ENCODE data around the gene TMEM271.

Gene TMEM271

GRCh38 chr4:576245-576821, at the start of gene TMEM271:
Gene TMEM271, minus strand, starts transcription at chr4:576295. Its CDS starts 233 bp downstream, at chr4:576062.
- no peak for DNase-seq

- no peak for DNase-seq
Observed at GRCh38 chr4:625631-626161, 49.6 kb upstream of the TMEM271 start.

- DNase-seq: no peak
Observed at GRCh38 chr4:624705-625590, 48.9 kb upstream of the TMEM271 start, which contains the start of gene PDE6B. Gene PDE6B, plus strand, starts transcription at chr4:625573. Its CDS starts 54 bp downstream, at chr4:625627.

GRCh38 chr4:623914-624566, 47.9 kb upstream of the TMEM271 start:
- DNase-seq: peak; percentile 13

- no peak for DNase-seq
Observed at GRCh38 chr4:622996-623913, 47.2 kb upstream of the TMEM271 start.

- no peak for DNase-seq
Observed at GRCh38 chr4:622071-622995, 46.2 kb upstream of the TMEM271 start.

- DNase-seq: no peak
Observed at GRCh38 chr4:621296-622070, 45.4 kb upstream of the TMEM271 start.

GRCh38 chr4:620851-621261, 44.8 kb upstream of the TMEM271 start:
- no peak for DNase-seq

GRCh38 chr4:620201-620600, 44.1 kb upstream of the TMEM271 start:
- DNase-seq: no peak

GRCh38 chr4:617644-618641, 41.8 kb upstream of the TMEM271 start:
- DNase-seq: no peak

GRCh38 chr4:616911-617643, 41.0 kb upstream of the TMEM271 start:
- DNase-seq: no peak

- no peak for DNase-seq
Observed at GRCh38 chr4:616091-616490, 40.0 kb upstream of the TMEM271 start.

- no peak for DNase-seq
Observed at GRCh38 chr4:613126-613525, 37.0 kb upstream of the TMEM271 start.

GRCh38 chr4:612749-613125, 36.6 kb upstream of the TMEM271 start:
- no peak for DNase-seq

GRCh38 chr4:612052-612748, 36.1 kb upstream of the TMEM271 start:
- no peak for DNase-seq

GRCh38 chr4:610411-611261, 34.5 kb upstream of the TMEM271 start:
- DNase-seq: no peak
